ENCODE results near the gene PPP6R3. TPM values are rescaled to one million over a fixed set of nuclear protein-coding genes. Genes with fewer than 3 reads are reported as not detected.

PPP6R3 gene
- total and polyA plus RNA-seq, 10 of the 15 experiments (the other 5 are each of a cell fraction or from before 2014, with no cell fraction given), result 12.4 to 123 (median 74.1) TPM

GRCh38 chr11:68581901-68582300 lies 121.3 kb downstream of the PPP6R3 start:
- POLR2A ChIA-PET, result no interaction called here
- BruUV-seq (replicated peaks), result no TSS peak
- intact Hi-C loops (cut with micrococcal nuclease; ENCODE audit: unreplicated experiment) (loop anchor here (5.0 kb wide), 1 partner anchor 260 kb away; the partner anchor contains the start of gene CPT1A), in situ Hi-C loops (cut with MboI) (no loop called here)
- RAD21 ChIA-PET (ENCODE audit: unreplicated experiment), result no interaction called here
- Histone ChIP-seq H3K4me3 (no peak overlapping the region), H3K36me3 (ENCODE audit: control insufficient read depth in 2 of 2, insufficient read depth in 2 of 2, low read length in 1 of 2) (peaks cover 20 to 37% of the 10 kb centered on the region in 2 experiments), H2AFZ (ENCODE audit: control insufficient read depth, low read depth, low read length) (no peak overlapping the region), H3K9ac (ENCODE audit: control insufficient read depth, insufficient read depth, low read length) (no peak overlapping the region), H3K27me3 (replicated peaks in 1 of 2; ENCODE audit: control insufficient read depth in 2 of 2, insufficient read depth in 2 of 2, low read length in 1 of 2) (no peaks in the 10 kb centered on the region), H3K4me1 (ENCODE audit: control insufficient read depth, insufficient read depth, low read length) (no peaks in the 10 kb centered on the region), H4K20me1 (ENCODE audit: control insufficient read depth, insufficient read depth) (no peaks in the 10 kb centered on the region), H3K27ac (ENCODE audit: control insufficient read depth, insufficient read depth) (no peak overlapping the region), H3K4me2 (ENCODE audit: control insufficient read depth, insufficient read depth) (no peak overlapping the region), H3K79me2 (ENCODE audit: control insufficient read depth, insufficient read depth, low read length) (no peaks in the 10 kb centered on the region), H3K9me3 (replicated peaks; ENCODE audit: control insufficient read depth, insufficient read depth, low read length) (no peaks in the 10 kb centered on the region)
- TF ChIP-seq RB1 (IDR thresholded peaks at IDR 0.05; ENCODE audit: borderline replicate concordance), result no peak
- TF ChIP-seq BRCA1 (IDR thresholded peaks at IDR 0.05; ENCODE audit: low read depth, low read length), result no peak
- no peak for TF ChIP-seq GATAD2B (conservative IDR thresholded peaks at IDR 0.05; ENCODE audit: low read depth)
- no peak for TF ChIP-seq ZBTB4 (CRISPR knock-in tag; IDR thresholded peaks at IDR 0.05)
- no peak for TF ChIP-seq ZNF207 (IDR thresholded peaks at IDR 0.05; ENCODE audit: borderline replicate concordance)
- no peak for TF ChIP-seq FOS (IDR thresholded peaks at IDR 0.05; ENCODE audit: borderline replicate concordance, extremely low read depth, insufficient read length)
- TF ChIP-seq FOXM1 (IDR thresholded peaks at IDR 0.05; ENCODE audit: low read depth, low read length), result no peak
- TF ChIP-seq, protein P1, sequence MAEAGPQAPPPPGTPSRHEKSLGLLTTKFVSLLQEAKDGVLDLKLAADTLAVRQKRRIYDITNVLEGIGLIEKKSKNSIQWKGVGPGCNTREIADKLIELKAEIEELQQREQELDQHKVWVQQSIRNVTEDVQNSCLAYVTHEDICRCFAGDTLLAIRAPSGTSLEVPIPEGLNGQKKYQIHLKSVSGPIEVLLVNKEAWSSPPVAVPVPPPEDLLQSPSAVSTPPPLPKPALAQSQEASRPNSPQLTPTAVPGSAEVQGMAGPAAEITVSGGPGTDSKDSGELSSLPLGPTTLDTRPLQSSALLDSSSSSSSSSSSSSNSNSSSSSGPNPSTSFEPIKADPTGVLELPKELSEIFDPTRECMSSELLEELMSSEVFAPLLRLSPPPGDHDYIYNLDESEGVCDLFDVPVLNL (IDR thresholded peaks at IDR 0.05; ENCODE audit: low read depth, low read length), result no peak
- no peak for TF ChIP-seq SMAD5 (IDR thresholded peaks at IDR 0.05; ENCODE audit: low read depth)
- TF ChIP-seq, protein P2, sequence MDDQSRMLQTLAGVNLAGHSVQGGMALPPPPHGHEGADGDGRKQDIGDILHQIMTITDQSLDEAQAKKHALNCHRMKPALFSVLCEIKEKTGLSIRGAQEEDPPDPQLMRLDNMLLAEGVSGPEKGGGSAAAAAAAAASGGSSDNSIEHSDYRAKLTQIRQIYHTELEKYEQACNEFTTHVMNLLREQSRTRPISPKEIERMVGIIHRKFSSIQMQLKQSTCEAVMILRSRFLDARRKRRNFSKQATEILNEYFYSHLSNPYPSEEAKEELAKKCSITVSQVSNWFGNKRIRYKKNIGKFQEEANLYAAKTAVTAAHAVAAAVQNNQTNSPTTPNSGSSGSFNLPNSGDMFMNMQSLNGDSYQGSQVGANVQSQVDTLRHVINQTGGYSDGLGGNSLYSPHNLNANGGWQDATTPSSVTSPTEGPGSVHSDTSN (IDR thresholded peaks at IDR 0.05; ENCODE audit: insufficient replicate concordance, low read depth, low read length), result no peak
- TF ChIP-seq NR2C1 (IDR thresholded peaks at IDR 0.05), result no peak
- TF ChIP-seq EED (IDR thresholded peaks at IDR 0.05; ENCODE audit: low read depth), result no peak
- TF ChIP-seq ZNF274 (IDR thresholded peaks at IDR 0.05; ENCODE audit: insufficient read depth, insufficient read length), result no peak
- 100% methylated on average over 3 of the region's 3 CpGs for WGBS (ENCODE audit: insufficient coverage, insufficient replicate concordance, low lambda C conversion rate, missing lambda C conversion rate)
- SMC1A ChIA-PET (ENCODE audit: uncharacterized antibody, unreplicated experiment), result interaction anchor here (2.1 kb wide), 1 partner anchor 10 kb away, joined by 7 read pairs; no protein-coding TSS in a partner anchor
- DNase-seq (ENCODE audit: low read depth, low spot score), result no peak
- no peak for ATAC-seq
- no peak for FAIRE-seq
- CTCF ChIA-PET, result interaction anchor here (1.0 to 1.6 kb wide), 2 partner anchors 8 to 9 kb away, joined by 3 to 5 read pairs; no protein-coding TSS in a partner anchor
